Measurements from ENCODE around the gene HCFC1.

The HCFC1 gene

GRCh38 chrX:153971450-153972367 lies at the start of gene HCFC1:
Gene HCFC1 (minus strand): TSS chrX:153971818. CDS start chrX:153970840, 978 bp downstream.
- DNase-seq = peak; percentile 80

- DNase-seq = no peak
Measured at GRCh38 chrX:154021131-154021611, 49.6 kb upstream of the HCFC1 start.

- no peak for DNase-seq
Measured at GRCh38 chrX:154020536-154021115, 49.0 kb upstream of the HCFC1 start.

GRCh38 chrX:154019633-154020528 lies 48.3 kb upstream of the HCFC1 start, which contains the start of gene IRAK1:
Gene IRAK1 (minus strand): TSS chrX:154019902. CDS start chrX:154019812, 90 bp downstream.
- peak; percentile 29 for DNase-seq

GRCh38 chrX:154019061-154019621 lies 47.5 kb upstream of the HCFC1 start:
- DNase-seq = no peak

- no peak for DNase-seq
Measured at GRCh38 chrX:154018518-154019060, 47.0 kb upstream of the HCFC1 start.

GRCh38 chrX:154017766-154018517 lies 46.3 kb upstream of the HCFC1 start:
- no peak for DNase-seq

- DNase-seq = no peak
Measured at GRCh38 chrX:154016366-154017076, 44.9 kb upstream of the HCFC1 start.

GRCh38 chrX:154015581-154016264 lies 44.1 kb upstream of the HCFC1 start:
- no peak for DNase-seq

GRCh38 chrX:154014429-154015380 lies 43.1 kb upstream of the HCFC1 start:
- no peak for DNase-seq

- DNase-seq = no peak
Measured at GRCh38 chrX:154013614-154014360, 42.2 kb upstream of the HCFC1 start.

- no peak for DNase-seq
Measured at GRCh38 chrX:154013001-154013421, 41.4 kb upstream of the HCFC1 start.

GRCh38 chrX:154012336-154012991 lies 40.8 kb upstream of the HCFC1 start:
- DNase-seq = no peak

- no peak for DNase-seq
Measured at GRCh38 chrX:154011376-154012335, 40.0 kb upstream of the HCFC1 start.

GRCh38 chrX:154010330-154011087 lies 38.9 kb upstream of the HCFC1 start:
- no peak for DNase-seq

GRCh38 chrX:154008521-154008920 lies 36.9 kb upstream of the HCFC1 start:
- no peak for DNase-seq

Measured in NCI-H2171 (cell line).